ENCODE measurements around the gene C2orf92. TPM values are rescaled to one million over a fixed set of nuclear protein-coding genes. Genes with fewer than 3 reads are reported as not detected.

C2orf92 gene
- total and polyA plus RNA-seq, 5 experiments from 2014 or later, result 0.35 to 21.2 (median 1.5) TPM

DNA sequence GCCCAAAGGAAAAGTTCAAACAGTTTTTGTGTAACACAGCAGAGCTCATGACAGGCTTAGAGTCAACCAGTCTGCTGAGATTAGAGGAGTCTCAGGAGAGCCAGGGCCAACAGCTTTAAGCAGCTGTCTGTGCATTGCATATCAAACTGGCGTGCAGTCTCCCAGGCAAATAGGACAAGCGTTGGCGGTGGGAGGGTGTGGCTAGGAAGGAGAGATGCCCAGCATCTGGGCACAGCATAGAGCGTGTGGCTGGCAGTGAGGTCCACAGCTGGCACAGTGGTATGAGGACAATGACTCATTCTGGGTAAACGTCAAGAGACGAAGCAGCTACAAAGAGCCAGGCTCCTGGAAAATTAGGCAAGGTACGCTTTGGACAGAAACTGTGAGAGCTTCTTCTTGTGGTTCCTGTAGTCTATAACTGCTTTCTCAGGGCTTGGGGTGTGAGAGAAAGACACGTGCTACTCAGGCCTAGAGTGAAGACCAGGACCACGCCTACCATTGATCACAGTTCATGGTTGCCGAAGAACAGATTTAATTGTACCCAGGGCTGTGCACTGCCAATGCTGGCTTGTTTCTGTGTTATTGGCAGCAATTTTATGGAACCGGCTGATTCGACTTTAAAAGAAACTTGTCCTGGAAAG, 58.7 kb downstream of the C2orf92 start:
- DNase-seq (peak in 1 of 10 donors; percentile 18), ATAC-seq (peak; percentile 51 to 69)
- H3K4me3 Mint-ChIP-seq, result peak overlapping the region in 9 of 10 donors; percentile 28 to 61 (median 37)
- H3K27ac Mint-ChIP-seq, result peak overlapping the region; percentile 75 to 92 (median 91)
- H3K27me3 Mint-ChIP-seq, result no peaks in the 10 kb centered on the region
- peaks cover 12 to 96% (median 46%) of the 10 kb centered on the region in 3 donors for H3K36me3 Mint-ChIP-seq
- H3K9me3 Mint-ChIP-seq, result peaks cover 0 to 2% (median 0%) of the 10 kb centered on the region in 9 donors
- POLR2A ChIA-PET, result interaction anchor here (7.2 to 9.5 kb wide), 2 partner anchors 11 to 15 kb away, joined by 40 to 49 read pairs; partner anchors contain the start of gene ZAP70
- peaks cover 34 to 88% (median 74%) of the 10 kb centered on the region in 4 donors for H3K4me1 Mint-ChIP-seq

DNA sequence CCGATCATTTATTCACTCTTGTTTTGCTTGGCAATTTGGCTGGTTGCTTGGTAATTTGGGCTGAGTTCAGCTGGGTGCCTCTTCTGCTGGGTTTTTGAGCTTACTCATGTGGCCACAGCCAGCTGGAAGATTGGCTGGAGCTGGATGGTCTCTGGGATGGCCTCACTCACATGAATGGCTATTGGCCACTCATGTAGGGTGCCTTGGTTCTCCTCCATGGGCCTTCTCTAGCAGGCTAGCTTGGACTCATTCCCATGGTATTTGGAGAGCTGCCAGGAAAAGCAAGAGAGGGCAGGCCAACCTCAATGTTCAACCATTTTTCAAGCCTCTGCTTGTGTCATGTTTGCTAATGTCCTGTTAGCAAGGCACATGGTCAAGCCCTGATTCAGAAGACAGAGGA, 60.7 kb downstream of the C2orf92 start:
- Mint-ChIP-seq H3K9me3 (peaks cover 0 to 2% (median 0%) of the 10 kb centered on the region in 9 donors), H3K36me3 (peaks cover 12 to 92% (median 43%) of the 10 kb centered on the region in 3 donors), H3K27ac (peak overlapping the region; percentile 34 to 93 (median 73)), H3K27me3 (no peaks in the 10 kb centered on the region), H3K4me3 (peak overlapping the region in 1 of 10 donors; percentile 2), H3K4me1 (peaks cover 28 to 76% (median 59%) of the 10 kb centered on the region in 4 donors)
- ATAC-seq, result no peak
- no peak for DNase-seq
- POLR2A ChIA-PET, result interaction anchor here (0.5 to 9.5 kb wide), 5 partner anchors 12 to 66 kb away, joined by 3 to 49 read pairs (median 6); partner anchors contain the start of gene ZAP70

DNA sequence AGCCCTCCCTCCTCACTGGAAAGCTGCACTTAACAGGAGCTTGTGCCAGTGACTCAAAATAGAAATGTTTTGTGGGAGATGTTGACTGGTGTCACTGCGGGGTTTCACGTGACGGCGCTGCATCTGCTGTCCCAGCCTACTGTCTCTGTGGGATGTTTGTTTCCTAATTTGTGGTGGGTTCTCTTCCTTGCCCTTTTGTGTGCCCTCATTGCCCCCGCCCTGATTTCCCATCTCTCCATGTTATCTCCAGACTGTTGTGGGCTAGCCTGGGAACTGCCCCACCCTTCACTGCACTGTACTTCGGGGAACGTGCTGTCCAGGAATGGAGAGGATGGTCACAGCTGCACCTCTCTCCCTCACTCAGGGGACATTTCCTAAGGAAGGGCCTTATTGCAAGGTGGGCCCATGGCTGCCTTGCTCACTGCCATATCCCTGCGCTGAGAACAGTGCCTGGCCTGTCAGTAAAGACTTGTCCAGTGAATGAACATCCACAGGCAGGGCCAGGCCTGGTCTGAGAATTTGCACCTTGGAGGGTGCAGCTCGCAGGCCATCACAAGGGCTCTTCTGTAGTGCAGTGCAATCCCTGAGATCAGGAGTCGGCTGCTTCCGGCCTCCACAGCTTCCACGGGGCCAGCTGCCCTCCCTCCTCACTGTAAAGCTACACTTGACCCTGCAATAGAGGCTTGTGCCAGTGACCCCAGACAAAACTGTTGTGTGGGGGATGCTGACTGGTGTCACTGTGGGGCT, 61.9 kb downstream of the C2orf92 start:
- ATAC-seq (no peak), DNase-seq (no peak)
- H3K36me3 Mint-ChIP-seq, result peaks cover 12 to 88% (median 31%) of the 10 kb centered on the region in 3 donors
- peak overlapping the region; percentile 65 to 95 (median 86) for H3K27ac Mint-ChIP-seq
- H3K9me3 Mint-ChIP-seq, result peaks cover 0 to 2% (median 0%) of the 10 kb centered on the region in 9 donors
- POLR2A ChIA-PET, result interaction anchor here (1.5 to 7.2 kb wide), 3 partner anchors 9 to 14 kb away, joined by 5 to 40 read pairs (median 6); no protein-coding TSS in a partner anchor
- H3K27me3 Mint-ChIP-seq, result no peaks in the 10 kb centered on the region
- peaks cover 26 to 68% (median 49%) of the 10 kb centered on the region in 4 donors for H3K4me1 Mint-ChIP-seq
- peak overlapping the region in 5 of 10 donors; percentile 14 to 47 (median 36) for H3K4me3 Mint-ChIP-seq

DNA sequence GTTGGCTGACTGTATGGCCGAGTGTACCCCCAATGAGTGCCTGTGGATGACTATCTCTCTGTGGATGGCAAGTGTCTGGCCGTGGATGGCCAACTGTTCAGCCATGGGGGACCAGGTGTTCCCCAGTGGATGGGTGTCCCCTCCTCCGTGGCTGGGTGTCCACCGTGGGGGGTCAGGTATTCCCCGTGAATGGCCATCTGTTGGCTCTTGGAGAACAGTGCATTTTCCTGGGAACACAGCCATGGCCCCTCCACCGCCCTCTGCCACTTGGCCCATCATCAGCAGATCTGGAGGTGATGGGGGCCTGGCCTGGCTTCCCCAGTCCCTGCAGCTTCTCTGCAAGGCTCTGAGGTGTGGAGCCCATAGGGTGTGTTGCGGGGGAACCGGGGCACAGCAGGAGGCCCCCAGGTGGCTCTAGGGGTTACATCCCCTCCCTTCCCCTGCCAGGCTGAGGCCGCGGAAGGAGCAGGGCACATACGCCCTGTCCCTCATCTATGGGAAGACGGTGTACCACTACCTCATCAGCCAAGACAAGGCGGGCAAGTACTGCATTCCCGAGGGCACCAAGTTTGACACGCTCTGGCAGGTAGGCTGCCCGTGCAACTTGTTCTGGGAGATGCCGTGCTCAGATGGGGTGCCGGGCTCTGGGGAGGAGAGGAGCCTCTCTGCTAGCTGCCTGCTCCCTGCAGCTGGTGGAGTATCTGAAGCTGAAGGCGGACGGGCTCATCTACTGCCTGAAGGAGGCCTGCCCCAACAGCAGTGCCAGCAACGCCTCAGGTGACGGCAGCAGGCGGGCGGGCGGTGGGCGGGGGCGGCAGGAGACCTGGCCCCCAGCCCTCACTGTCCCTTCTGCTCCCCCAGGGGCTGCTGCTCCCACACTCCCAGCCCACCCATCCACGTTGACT, 63.2 kb downstream of the C2orf92 start:
- H3K4me1 Mint-ChIP-seq, result peaks cover 19 to 59% (median 42%) of the 10 kb centered on the region in 4 donors
- no peak for ATAC-seq
- no peaks in the 10 kb centered on the region for H3K27me3 Mint-ChIP-seq
- H3K36me3 Mint-ChIP-seq, result peaks cover 4 to 88% (median 28%) of the 10 kb centered on the region in 3 donors
- peak overlapping the region in 7 of 10 donors; percentile 32 to 95 (median 81) for H3K27ac Mint-ChIP-seq
- POLR2A ChIA-PET, result interaction anchor here (0.6 to 7.2 kb wide), 3 partner anchors 12 to 15 kb away, joined by 3 to 40 read pairs (median 4); no protein-coding TSS in a partner anchor
- H3K4me3 Mint-ChIP-seq, result no peak overlapping the region
- peaks cover 0 to 2% (median 0%) of the 10 kb centered on the region in 9 donors for H3K9me3 Mint-ChIP-seq
- DNase-seq, result no peak

DNA sequence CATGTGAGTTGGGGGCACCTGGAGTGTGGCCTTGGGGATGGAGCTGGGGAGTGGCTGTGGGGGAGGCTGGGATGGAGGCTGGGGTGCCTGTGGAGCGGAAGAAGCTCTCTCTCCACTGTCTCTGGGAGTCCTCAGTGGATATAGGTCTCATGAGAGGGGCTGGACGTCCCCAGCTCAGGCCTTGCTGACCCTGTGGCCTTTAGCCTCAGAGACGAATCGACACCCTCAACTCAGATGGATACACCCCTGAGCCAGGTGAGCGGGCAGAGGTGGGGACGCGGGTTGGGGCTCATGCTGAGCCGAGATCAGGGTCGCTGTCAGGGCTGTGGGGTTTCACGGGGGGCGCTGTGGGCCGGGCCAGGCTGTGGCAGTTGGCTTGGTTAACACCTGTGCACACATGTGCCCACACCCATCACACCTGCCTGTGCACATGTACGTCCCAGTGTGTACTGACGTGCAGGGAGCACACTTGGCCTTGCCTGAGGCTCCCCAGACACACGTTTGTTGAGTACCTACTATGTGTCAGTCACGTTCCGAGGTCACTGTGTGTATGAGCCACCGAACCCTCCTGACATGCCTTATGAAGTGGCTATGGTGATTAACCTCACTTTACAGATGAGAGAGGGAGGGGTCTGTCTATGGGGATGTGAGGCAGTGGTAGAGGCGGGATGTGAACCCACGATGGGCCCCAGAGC, 64.0 kb downstream of the C2orf92 start:
- H3K4me3 Mint-ChIP-seq, result no peak overlapping the region
- peaks cover 4 to 87% (median 26%) of the 10 kb centered on the region in 3 donors for H3K36me3 Mint-ChIP-seq
- H3K9me3 Mint-ChIP-seq, result peaks cover 0 to 2% (median 0%) of the 10 kb centered on the region in 9 donors
- POLR2A ChIA-PET, result interaction anchor here (0.6 to 1.1 kb wide), 3 partner anchors 11 to 19 kb away, joined by 3 to 5 read pairs (median 4); partner anchors contain the start of gene ZAP70
- H3K27me3 Mint-ChIP-seq, result no peaks in the 10 kb centered on the region
- peak overlapping the region in 6 of 10 donors; percentile 13 to 62 (median 30) for H3K27ac Mint-ChIP-seq
- ATAC-seq, result no peak
- no peak for DNase-seq
- peaks cover 18 to 56% (median 39%) of the 10 kb centered on the region in 4 donors for H3K4me1 Mint-ChIP-seq

DNA sequence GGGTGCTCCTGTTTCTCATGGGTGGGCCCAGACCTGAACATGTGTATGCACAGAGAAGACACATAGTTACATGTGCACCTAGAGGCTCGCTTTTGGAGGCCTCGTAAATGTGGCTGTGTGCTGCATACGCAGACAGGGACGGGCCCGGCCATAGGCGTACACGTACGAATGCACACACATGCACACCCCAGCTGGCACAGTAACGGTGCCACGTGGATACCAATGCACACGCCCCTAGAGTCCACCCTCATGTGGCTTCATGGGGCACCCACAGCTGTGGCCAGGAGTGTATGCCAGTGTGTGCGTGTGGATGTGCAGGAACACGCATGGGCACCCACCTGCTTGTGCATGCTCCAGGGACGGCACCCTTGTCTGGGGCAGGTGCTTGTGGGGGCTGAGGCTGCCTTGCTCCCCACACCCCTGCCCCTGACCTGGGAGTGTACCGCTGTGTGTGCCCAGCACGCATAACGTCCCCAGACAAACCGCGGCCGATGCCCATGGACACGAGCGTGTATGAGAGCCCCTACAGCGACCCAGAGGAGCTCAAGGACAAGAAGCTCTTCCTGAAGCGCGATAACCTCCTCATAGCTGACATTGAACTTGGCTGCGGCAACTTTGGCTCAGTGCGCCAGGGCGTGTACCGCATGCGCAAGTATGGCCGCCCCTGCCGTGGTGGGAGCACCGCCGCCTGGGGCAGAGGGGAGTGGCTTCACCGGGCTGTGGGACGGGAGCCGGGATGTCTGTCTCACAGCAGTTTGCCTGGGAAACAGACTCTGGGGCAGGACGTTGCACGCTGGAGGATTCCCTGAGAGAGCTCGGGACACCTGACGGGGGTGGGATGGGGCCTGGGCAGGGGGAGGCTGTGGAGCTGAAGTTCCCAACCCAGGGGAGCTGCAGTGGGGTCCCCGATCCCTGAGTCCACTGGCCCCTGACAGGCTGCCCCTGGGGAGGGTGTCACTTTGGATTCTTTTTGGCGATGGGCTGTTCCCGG, 64.8 kb downstream of the C2orf92 start:
- Mint-ChIP-seq H3K27ac (peak overlapping the region in 6 of 10 donors; percentile 13 to 40 (median 27)), H3K4me3 (no peak overlapping the region), H3K9me3 (peaks cover 0 to 2% (median 0%) of the 10 kb centered on the region in 9 donors), H3K27me3 (no peaks in the 10 kb centered on the region), H3K4me1 (peaks cover 16 to 47% (median 42%) of the 10 kb centered on the region in 4 donors), H3K36me3 (peaks cover 4 to 86% (median 22%) of the 10 kb centered on the region in 3 donors)
- POLR2A ChIA-PET, result interaction anchor here (0.5 to 1.1 kb wide), 3 partner anchors 12 to 709 kb away, joined by 4 to 5 read pairs (median 5); partner anchors contain the start of gene ZAP70
- ATAC-seq (no peak), DNase-seq (peak in 1 of 10 donors; percentile 60)

DNA sequence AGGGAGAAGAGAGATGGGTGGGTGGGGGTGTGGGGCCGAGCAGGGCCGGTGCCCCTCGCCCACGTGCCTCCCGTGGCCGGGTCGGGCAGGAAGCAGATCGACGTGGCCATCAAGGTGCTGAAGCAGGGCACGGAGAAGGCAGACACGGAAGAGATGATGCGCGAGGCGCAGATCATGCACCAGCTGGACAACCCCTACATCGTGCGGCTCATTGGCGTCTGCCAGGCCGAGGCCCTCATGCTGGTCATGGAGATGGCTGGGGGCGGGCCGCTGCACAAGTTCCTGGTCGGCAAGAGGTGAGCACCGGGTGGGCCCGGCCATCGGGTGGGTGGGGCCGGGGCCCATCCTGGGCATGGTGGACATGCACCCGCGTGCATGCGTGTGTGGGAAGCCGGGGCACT, 65.6 kb downstream of the C2orf92 start:
- peaks cover 16 to 43% (median 37%) of the 10 kb centered on the region in 4 donors for H3K4me1 Mint-ChIP-seq
- ATAC-seq (no peak), DNase-seq (no peak)
- H3K9me3 Mint-ChIP-seq, result peaks cover 0 to 1% (median 0%) of the 10 kb centered on the region in 9 donors
- no peaks in the 10 kb centered on the region for H3K27me3 Mint-ChIP-seq
- peaks cover 3 to 80% (median 15%) of the 10 kb centered on the region in 3 donors for H3K36me3 Mint-ChIP-seq
- POLR2A ChIA-PET, result interaction anchor here (0.6 to 11.6 kb wide), 2 partner anchors 12 to 22 kb away, joined by 3 to 159 read pairs; partner anchors contain the start of gene ZAP70
- H3K27ac Mint-ChIP-seq, result no peak overlapping the region
- no peak overlapping the region for H3K4me3 Mint-ChIP-seq

DNA sequence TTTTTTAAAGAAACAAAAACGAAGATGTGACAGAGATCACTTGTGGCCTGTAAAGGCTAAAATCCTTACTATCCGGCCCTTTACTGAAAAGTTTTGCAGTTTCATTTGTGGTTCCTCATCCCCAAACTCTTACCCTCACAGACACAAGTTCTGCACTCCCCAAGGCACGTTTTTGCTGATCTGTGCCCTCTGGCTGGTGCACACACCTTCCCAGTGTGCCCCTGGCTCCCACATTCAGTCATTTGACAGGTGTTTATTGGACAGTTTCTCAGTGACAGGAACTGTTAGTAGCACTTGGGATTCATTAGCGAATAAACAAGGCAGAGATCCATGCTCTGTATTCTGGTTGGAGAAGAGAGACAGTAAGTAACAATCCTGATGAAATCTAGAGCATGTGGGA, 66.7 kb downstream of the C2orf92 start:
- POLR2A ChIA-PET, result interaction anchor here (11.6 kb wide), 1 partner anchor 23 kb away, joined by 159 read pairs; the partner anchor contains the start of gene ZAP70

DNA sequence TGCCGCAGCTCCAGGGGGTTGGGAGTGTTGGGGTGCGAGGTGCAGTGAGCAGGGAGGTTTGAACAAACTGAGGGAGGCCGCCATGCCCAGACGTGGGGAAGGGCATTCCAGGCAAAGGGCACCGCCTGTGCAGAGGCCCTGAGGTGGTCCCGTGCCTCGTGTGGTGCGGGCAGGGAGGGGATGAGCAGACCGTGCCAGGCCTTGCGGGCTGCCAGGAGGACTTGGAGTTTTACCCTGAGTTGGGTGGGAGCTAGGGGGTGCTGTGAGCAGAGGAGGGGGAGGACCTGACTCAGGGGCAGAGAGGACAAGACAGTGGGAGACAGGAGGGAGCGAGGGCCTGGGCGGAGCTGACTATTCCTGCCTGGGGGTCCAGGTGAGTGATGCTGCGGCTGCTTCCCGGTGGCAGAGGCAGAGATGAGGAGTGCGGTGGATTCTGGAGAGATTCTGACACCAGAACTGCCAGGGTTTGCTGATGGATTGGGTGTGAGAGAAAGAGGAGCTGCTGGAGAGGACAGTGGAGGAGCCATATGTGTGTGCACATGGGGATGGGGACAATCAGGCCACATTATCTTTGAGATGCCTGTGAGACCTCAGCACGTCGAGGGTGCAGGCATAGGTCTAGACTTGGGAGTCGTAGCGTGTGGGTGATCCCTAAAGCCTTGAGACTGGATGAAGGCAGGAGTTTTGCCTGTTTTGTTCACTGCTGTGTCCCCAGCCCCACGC, 67.3 kb downstream of the C2orf92 start:
- H3K36me3 Mint-ChIP-seq, result peaks cover 0 to 76% (median 9%) of the 10 kb centered on the region in 3 donors
- H3K27me3 Mint-ChIP-seq, result no peaks in the 10 kb centered on the region
- POLR2A ChIA-PET, result interaction anchor here (11.6 kb wide), 1 partner anchor 24 kb away, joined by 159 read pairs; the partner anchor contains the start of gene ZAP70
- H3K27ac Mint-ChIP-seq, result peak overlapping the region in 8 of 10 donors; percentile 31 to 81 (median 70)
- ATAC-seq, result no peak
- H3K4me3 Mint-ChIP-seq, result no peak overlapping the region
- no peak for DNase-seq
- peaks cover 19 to 44% (median 36%) of the 10 kb centered on the region in 4 donors for H3K4me1 Mint-ChIP-seq
- H3K9me3 Mint-ChIP-seq, result no peaks in the 10 kb centered on the region

More for the DNA sequence above, 66.7 kb downstream of the C2orf92 start:
- DNase-seq (no peak), ATAC-seq (no peak)
- peaks cover 0 to 78% (median 11%) of the 10 kb centered on the region in 3 donors for H3K36me3 Mint-ChIP-seq
- H3K4me1 Mint-ChIP-seq, result peaks cover 21 to 44% (median 37%) of the 10 kb centered on the region in 4 donors
- H3K27ac Mint-ChIP-seq, result peak overlapping the region in 8 of 10 donors; percentile 31 to 81 (median 70)
- H3K9me3 Mint-ChIP-seq, result no peaks in the 10 kb centered on the region
- no peaks in the 10 kb centered on the region for H3K27me3 Mint-ChIP-seq
- no peak overlapping the region for H3K4me3 Mint-ChIP-seq
